ENCODE measurements around the gene TBCCD1. TPM values are rescaled to one million over a fixed set of nuclear protein-coding genes. Genes with fewer than 3 reads are reported as not detected.

Gene TBCCD1
- total RNA-seq, 1 experiment from 2014 or later: 7.4 TPM

- H3K4me1 Mint-ChIP-seq: peaks cover 12 to 15% of the 10 kb centered on the region in 2 experiments
- no peaks in the 10 kb centered on the region for H3K4me1 ChIP-seq (ENCODE audit: insufficient read depth, low read length)
- no peak overlapping the region for H3K4me2 ChIP-seq (ENCODE audit: insufficient read depth, insufficient read length, low read length)
- H3K18ac ChIP-seq (ENCODE audit: insufficient read length, low read depth, low read length): no peak overlapping the region
- no peak overlapping the region for H3K4ac ChIP-seq (ENCODE audit: low read depth, low read length)
- no peak overlapping the region for H3K27ac ChIP-seq (ENCODE audit: insufficient read length, low read depth, low read length)
- H2BK12ac ChIP-seq (ENCODE audit: insufficient read length, low read depth, low read length): no peak overlapping the region
- H4K91ac ChIP-seq (ENCODE audit: insufficient read length, low read depth, low read length): no peak overlapping the region
- no peak overlapping the region for H3K14ac ChIP-seq (ENCODE audit: insufficient read depth, low read length)
- no peaks in the 10 kb centered on the region for H3K36me3 Mint-ChIP-seq (ENCODE audit: insufficient read depth in 1 of 3, low read depth in 3 of 3)
- no peak overlapping the region for H3K56ac ChIP-seq (ENCODE audit: insufficient read length, low read depth, low read length)
- H3K9me3 Mint-ChIP-seq: no peaks in the 10 kb centered on the region
- TF ChIP-seq CTCF (conservative IDR thresholded peaks at IDR 0.05): peak; percentile 66
- H3K79me1 ChIP-seq (ENCODE audit: insufficient read depth, low read depth, low read length, poor library complexity, severe bottlenecking): no peaks in the 10 kb centered on the region
- H4K8ac ChIP-seq (replicated peaks; ENCODE audit: insufficient read length, low read depth, low read length): no peak overlapping the region
- H2AK5ac ChIP-seq (ENCODE audit: insufficient read length, low read length): no peak overlapping the region
- no peak overlapping the region for H2BK5ac ChIP-seq (ENCODE audit: insufficient read length, low read length)
- H3K27me3 Mint-ChIP-seq (ENCODE audit: low read depth): peaks cover 19% of the 10 kb centered on the region
- no peak overlapping the region for H3K9ac ChIP-seq (ENCODE audit: extremely low read depth, insufficient read length, low read length)
- no peaks in the 10 kb centered on the region for H3K9me3 ChIP-seq (ENCODE audit: control insufficient read depth, low read depth, low read length)
- H3T11ph ChIP-seq (ENCODE audit: low read length): no peak overlapping the region
- no peak overlapping the region for H2BK15ac ChIP-seq (ENCODE audit: low read depth, low read length)
- peak; percentile 49 for DNase-seq
- no peaks in the 10 kb centered on the region for H3K23me2 ChIP-seq (ENCODE audit: insufficient read length, low read depth, low read length, poor library complexity, severe bottlenecking)
- WGBS (ENCODE audit: extremely low coverage, insufficient read length, low lambda C conversion rate): no CpG with 5 or more reads among the region's 3 CpGs
- H4K20me1 ChIP-seq (ENCODE audit: control insufficient read depth, insufficient read depth, insufficient read length): no peaks in the 10 kb centered on the region
- no peak overlapping the region for H2BK20ac ChIP-seq (ENCODE audit: low read depth, low read length, poor library complexity, severe bottlenecking)
- no peaks in the 10 kb centered on the region; the same call in 1 of the 2 replicates for H3K79me2 ChIP-seq (ENCODE audit: insufficient read depth, low read length)
- no peak overlapping the region for H3K4me3 Mint-ChIP-seq
- no peak overlapping the region for H3K27ac Mint-ChIP-seq
- H2BK120ac ChIP-seq (ENCODE audit: low read depth, low read length, poor library complexity, severe bottlenecking): no peak overlapping the region
- H4K5ac ChIP-seq (ENCODE audit: insufficient read length, low read depth, low read length): no peak overlapping the region
- no peaks in the 10 kb centered on the region for H3K27me3 ChIP-seq (ENCODE audit: insufficient read depth, low read length)
- no peak overlapping the region for H3K23ac ChIP-seq (ENCODE audit: insufficient read length, low read depth, low read length)
- no peak overlapping the region for H2AFZ ChIP-seq (ENCODE audit: low read length)
These were observed 52.7 kb downstream of the TBCCD1 start for GRCh38 chr3:186514296-186515002.

Measured in H9 (cell line).